ENCODE measurements around the gene GFAP. TPM values are rescaled to one million over a fixed set of nuclear protein-coding genes. Genes with fewer than 3 reads are reported as not detected.

GFAP gene
- total and polyA plus RNA-seq, 4 experiments from 2014 or later = 0.16 TPM; not detected in 3

DNA sequence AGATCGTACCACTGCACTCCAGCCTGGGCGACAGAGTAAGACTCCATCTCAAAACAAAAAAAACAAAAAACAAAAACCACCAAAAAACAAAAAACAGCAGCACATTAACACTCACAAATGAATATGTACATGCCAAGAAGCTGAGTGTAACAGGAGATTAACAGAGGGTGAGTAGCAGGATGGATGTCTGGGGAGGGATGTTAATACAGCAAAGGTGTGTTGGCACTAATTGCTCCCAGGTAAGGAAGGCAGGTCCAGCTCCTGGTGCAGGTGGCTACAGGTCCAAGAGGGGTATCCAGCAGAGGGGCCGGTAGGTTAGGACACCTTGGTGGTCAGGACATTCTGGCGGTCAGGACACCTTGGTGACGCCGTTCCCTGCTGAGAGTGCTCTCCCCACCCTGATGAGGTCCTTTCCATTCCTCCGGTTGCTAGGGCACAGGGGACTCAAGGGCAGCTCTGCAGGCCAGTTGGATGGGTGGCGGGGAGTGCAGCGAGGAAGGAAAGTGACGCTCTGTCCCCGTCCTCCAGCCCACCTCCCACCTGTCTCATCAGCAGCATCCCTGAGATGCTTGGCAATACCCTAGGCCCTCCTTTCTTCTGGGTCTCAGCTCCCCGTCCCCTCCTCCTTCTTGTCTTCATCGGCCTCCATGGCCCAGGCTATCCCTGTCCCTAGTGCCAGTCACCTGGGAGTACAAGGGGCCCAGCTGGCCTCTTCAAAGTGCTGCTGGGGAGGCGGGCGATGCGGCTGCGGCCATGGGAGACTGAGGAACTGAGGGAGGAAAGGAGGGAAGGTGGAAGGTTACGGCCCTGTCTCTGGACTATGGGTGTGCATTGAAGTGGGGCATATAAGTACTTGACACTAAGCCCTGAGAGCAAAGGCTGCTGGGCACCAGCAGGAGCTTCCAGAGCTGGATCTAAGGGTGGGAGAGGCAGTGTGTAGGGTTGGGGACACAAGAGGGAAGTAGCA, 10.7 kb upstream of the GFAP start:
- peak overlapping the region in 1 of 7 donors; percentile 42 for H3K27ac Mint-ChIP-seq

GRCh38 chr17:44924107-44924544, 8.8 kb upstream of the GFAP start:
- peaks cover 0 to 3% (median 0%) of the 10 kb centered on the region in 4 donors for H3K4me1 Mint-ChIP-seq
- intact Hi-C loops (cut with micrococcal nuclease) = no loop called here

More for the DNA sequence above, 10.7 kb upstream of the GFAP start:
- Mint-ChIP-seq H3K4me1 (no peaks in the 10 kb centered on the region), H3K9me3 (no peaks in the 10 kb centered on the region), H3K36me3 (no peaks in the 10 kb centered on the region), H3K4me3 (no peak overlapping the region), H3K27me3 (peaks cover 1 to 4% of the 10 kb centered on the region in 2 donors)
- CTCF ChIA-PET (ENCODE audit: partially characterized antibody) = interaction anchor here (1.1 to 1.7 kb wide), 4 partner anchors 59 to 209 kb away, joined by 3 to 4 read pairs (median 4); partner anchors contain the start of gene ACBD4
- Histone ChIP-seq H3K27ac (ENCODE audit: low read depth, low read length) (no peak overlapping the region), H3K9me3 (ENCODE audit: control insufficient read depth in 1 of 2, low read length in 2 of 2) (no peaks in the 10 kb centered on the region), H3K4me3 (ENCODE audit: low read length in 2 of 2) (no peak overlapping the region), H3K27me3 (ENCODE audit: insufficient read depth, low read length) (no peaks in the 10 kb centered on the region), H3K36me3 (ENCODE audit: insufficient read depth, low read length) (no peaks in the 10 kb centered on the region), H3K4me1 (ENCODE audit: insufficient read depth, low read length) (no peaks in the 10 kb centered on the region)
- POLR2A ChIA-PET (ENCODE audit: partially characterized antibody) = no interaction called here
- no peak for DNase-seq
- intact Hi-C loops (cut with micrococcal nuclease) = no loop called here

GRCh38 chr17:44922746-44923470, 7.6 kb upstream of the GFAP start:
- DNase-seq = no peak
- H3K27me3 Mint-ChIP-seq = peaks cover 4 to 6% of the 10 kb centered on the region in 2 donors
- intact Hi-C loops (cut with micrococcal nuclease) = no loop called here
- no peaks in the 10 kb centered on the region for H3K36me3 Mint-ChIP-seq
- no peaks in the 10 kb centered on the region for H3K9me3 ChIP-seq (ENCODE audit: control insufficient read depth in 1 of 2, low read length in 2 of 2)
- H3K27ac Mint-ChIP-seq = no peak overlapping the region
- ChIA-PET POLR2A (ENCODE audit: partially characterized antibody) (no interaction called here), CTCF (ENCODE audit: partially characterized antibody) (interaction anchor here (1.5 to 6.7 kb wide), 2 partner anchors 98 to 275 kb away, joined by 7 to 76 read pairs; no protein-coding TSS in a partner anchor)
- H3K27me3 ChIP-seq (ENCODE audit: insufficient read depth, low read length) = no peaks in the 10 kb centered on the region
- H3K27ac ChIP-seq (ENCODE audit: low read depth, low read length) = no peak overlapping the region
- peaks cover 0 to 3% (median 0%) of the 10 kb centered on the region in 4 donors for H3K4me1 Mint-ChIP-seq
- H3K9me3 Mint-ChIP-seq = no peaks in the 10 kb centered on the region
- no peak overlapping the region for H3K4me3 Mint-ChIP-seq
- H3K4me3 ChIP-seq (ENCODE audit: low read length in 2 of 2) = no peak overlapping the region
- no peaks in the 10 kb centered on the region for H3K4me1 ChIP-seq (ENCODE audit: insufficient read depth, low read length)
- H3K36me3 ChIP-seq (ENCODE audit: insufficient read depth, low read length) = no peaks in the 10 kb centered on the region

More at GRCh38 chr17:44924107-44924544, 8.8 kb upstream of the GFAP start:
- DNase-seq = no peak
- Mint-ChIP-seq H3K36me3 (no peaks in the 10 kb centered on the region), H3K27ac (no peak overlapping the region), H3K27me3 (peaks cover 4 to 6% of the 10 kb centered on the region in 2 donors), H3K4me3 (no peak overlapping the region), H3K9me3 (no peaks in the 10 kb centered on the region)
- no peaks in the 10 kb centered on the region for H3K4me1 ChIP-seq (ENCODE audit: insufficient read depth, low read length)
- H3K27me3 ChIP-seq (ENCODE audit: insufficient read depth, low read length) = no peaks in the 10 kb centered on the region
- no peak overlapping the region for H3K27ac ChIP-seq (ENCODE audit: low read depth, low read length)
- ChIA-PET CTCF (ENCODE audit: partially characterized antibody) (interaction anchor here (1.5 to 1.7 kb wide), 2 partner anchors 96 to 274 kb away, joined by 4 to 7 read pairs; no protein-coding TSS in a partner anchor), POLR2A (ENCODE audit: partially characterized antibody) (no interaction called here)
- no peaks in the 10 kb centered on the region for H3K9me3 ChIP-seq (ENCODE audit: control insufficient read depth in 1 of 2, low read length in 2 of 2)
- no peak overlapping the region for H3K4me3 ChIP-seq (ENCODE audit: low read length in 2 of 2)
- H3K36me3 ChIP-seq (ENCODE audit: insufficient read depth, low read length) = no peaks in the 10 kb centered on the region

GRCh38 chr17:44922136-44922535, 6.8 kb upstream of the GFAP start:
- Histone ChIP-seq H3K27me3 (ENCODE audit: insufficient read depth, low read length) (no peaks in the 10 kb centered on the region), H3K9me3 (ENCODE audit: control insufficient read depth in 1 of 2, low read length in 2 of 2) (no peaks in the 10 kb centered on the region), H3K4me3 (ENCODE audit: low read length in 2 of 2) (no peak overlapping the region), H3K4me1 (ENCODE audit: insufficient read depth, low read length) (no peaks in the 10 kb centered on the region), H3K36me3 (ENCODE audit: insufficient read depth, low read length) (no peaks in the 10 kb centered on the region), H3K27ac (ENCODE audit: low read depth, low read length) (no peak overlapping the region)
- no peak for DNase-seq
- Mint-ChIP-seq H3K27me3 (peaks cover 4 to 6% of the 10 kb centered on the region in 2 donors), H3K9me3 (no peaks in the 10 kb centered on the region), H3K36me3 (no peaks in the 10 kb centered on the region), H3K4me3 (no peak overlapping the region), H3K4me1 (peaks cover 0 to 3% (median 0%) of the 10 kb centered on the region in 4 donors), H3K27ac (no peak overlapping the region)
- POLR2A ChIA-PET (ENCODE audit: partially characterized antibody) = no interaction called here
- CTCF ChIA-PET (ENCODE audit: partially characterized antibody) = interaction anchor here (6.7 kb wide), 1 partner anchor 99 kb away, joined by 76 read pairs; no protein-coding TSS in a partner anchor
- intact Hi-C loops (cut with micrococcal nuclease) = no loop called here

GRCh38 chr17:44921122-44921882, 6.0 kb upstream of the GFAP start:
- no peaks in the 10 kb centered on the region for H3K9me3 Mint-ChIP-seq
- intact Hi-C loops (cut with micrococcal nuclease) = loop anchor here (2.0 kb wide), 1 partner anchor 277 kb away; no protein-coding TSS in a partner anchor
- Histone ChIP-seq H3K9me3 (ENCODE audit: control insufficient read depth in 1 of 2, low read length in 2 of 2) (no peaks in the 10 kb centered on the region), H3K4me3 (ENCODE audit: low read length in 2 of 2) (no peak overlapping the region), H3K36me3 (ENCODE audit: insufficient read depth, low read length) (no peaks in the 10 kb centered on the region), H3K4me1 (ENCODE audit: insufficient read depth, low read length) (no peaks in the 10 kb centered on the region), H3K27me3 (ENCODE audit: insufficient read depth, low read length) (no peaks in the 10 kb centered on the region), H3K27ac (ENCODE audit: low read depth, low read length) (no peak overlapping the region)
- no peak overlapping the region for H3K4me3 Mint-ChIP-seq
- ChIA-PET CTCF (ENCODE audit: partially characterized antibody) (interaction anchor here (0.9 to 6.7 kb wide), 8 partner anchors 10 to 276 kb away, joined by 3 to 76 read pairs (median 4); no protein-coding TSS in a partner anchor), POLR2A (ENCODE audit: partially characterized antibody) (interaction anchor here (1.7 kb wide), 1 partner anchor 99 kb away, joined by 6 read pairs; no protein-coding TSS in a partner anchor)
- H3K27ac Mint-ChIP-seq = no peak overlapping the region
- H3K27me3 Mint-ChIP-seq = peaks cover 4 to 6% of the 10 kb centered on the region in 2 donors
- peaks cover 0 to 3% (median 0%) of the 10 kb centered on the region in 4 donors for H3K4me1 Mint-ChIP-seq
- no peak for DNase-seq
- H3K36me3 Mint-ChIP-seq = no peaks in the 10 kb centered on the region

DNA sequence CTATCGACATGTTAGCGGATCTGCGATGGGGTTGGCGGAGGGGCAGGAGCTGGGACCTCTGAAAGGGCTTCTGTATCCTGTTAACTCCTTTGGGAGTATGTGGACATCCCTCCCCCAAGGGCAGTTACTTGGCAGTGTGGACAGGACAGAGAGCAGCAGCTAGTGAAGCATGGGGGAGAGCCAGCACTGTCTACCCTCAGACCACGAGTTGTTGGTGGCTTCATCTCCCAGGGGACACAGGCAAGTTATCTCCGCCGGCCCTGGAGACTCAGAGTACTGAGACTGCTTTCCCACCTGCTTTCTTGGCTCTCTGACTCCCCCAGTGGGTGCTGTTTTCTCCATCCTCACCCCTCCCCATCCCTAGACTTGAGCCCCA, 5.3 kb upstream of the GFAP start:
- Mint-ChIP-seq H3K9me3 (no peaks in the 10 kb centered on the region), H3K4me1 (peaks cover 0 to 3% (median 0%) of the 10 kb centered on the region in 4 donors), H3K36me3 (no peaks in the 10 kb centered on the region), H3K4me3 (no peak overlapping the region), H3K27me3 (peaks cover 4 to 6% of the 10 kb centered on the region in 2 donors), H3K27ac (no peak overlapping the region)
- H3K27ac ChIP-seq (ENCODE audit: low read depth, low read length) = no peak overlapping the region
- intact Hi-C loops (cut with micrococcal nuclease) = loop anchor here (1.0 to 2.0 kb wide), 3 partner anchors 102 to 278 kb away; no protein-coding TSS in a partner anchor
- no peak for DNase-seq
- no peaks in the 10 kb centered on the region for H3K36me3 ChIP-seq (ENCODE audit: insufficient read depth, low read length)
- no peaks in the 10 kb centered on the region for H3K9me3 ChIP-seq (ENCODE audit: control insufficient read depth in 1 of 2, low read length in 2 of 2)
- POLR2A ChIA-PET (ENCODE audit: partially characterized antibody) = interaction anchor here (0.6 to 1.7 kb wide), 3 partner anchors 99 to 189 kb away, joined by 3 to 6 read pairs (median 3); no protein-coding TSS in a partner anchor
- H3K27me3 ChIP-seq (ENCODE audit: insufficient read depth, low read length) = no peaks in the 10 kb centered on the region
- H3K4me3 ChIP-seq (ENCODE audit: low read length in 2 of 2) = no peak overlapping the region
- no peaks in the 10 kb centered on the region for H3K4me1 ChIP-seq (ENCODE audit: insufficient read depth, low read length)
- CTCF ChIA-PET (ENCODE audit: partially characterized antibody) = interaction anchor here (0.8 to 6.7 kb wide), 11 partner anchors 10 to 465 kb away, joined by 3 to 76 read pairs (median 4); partner anchors contain the start of gene ACBD4
